ENCODE measurements around the gene LYST.

The LYST gene

GRCh38 chr1:235825229-235825628, 41.5 kb downstream of the LYST start:
- H3K9ac ChIP-seq (ENCODE audit: low read depth, low read length, poor library complexity, severe bottlenecking), result no peak overlapping the region
- TF ChIP-seq, protein P1, sequence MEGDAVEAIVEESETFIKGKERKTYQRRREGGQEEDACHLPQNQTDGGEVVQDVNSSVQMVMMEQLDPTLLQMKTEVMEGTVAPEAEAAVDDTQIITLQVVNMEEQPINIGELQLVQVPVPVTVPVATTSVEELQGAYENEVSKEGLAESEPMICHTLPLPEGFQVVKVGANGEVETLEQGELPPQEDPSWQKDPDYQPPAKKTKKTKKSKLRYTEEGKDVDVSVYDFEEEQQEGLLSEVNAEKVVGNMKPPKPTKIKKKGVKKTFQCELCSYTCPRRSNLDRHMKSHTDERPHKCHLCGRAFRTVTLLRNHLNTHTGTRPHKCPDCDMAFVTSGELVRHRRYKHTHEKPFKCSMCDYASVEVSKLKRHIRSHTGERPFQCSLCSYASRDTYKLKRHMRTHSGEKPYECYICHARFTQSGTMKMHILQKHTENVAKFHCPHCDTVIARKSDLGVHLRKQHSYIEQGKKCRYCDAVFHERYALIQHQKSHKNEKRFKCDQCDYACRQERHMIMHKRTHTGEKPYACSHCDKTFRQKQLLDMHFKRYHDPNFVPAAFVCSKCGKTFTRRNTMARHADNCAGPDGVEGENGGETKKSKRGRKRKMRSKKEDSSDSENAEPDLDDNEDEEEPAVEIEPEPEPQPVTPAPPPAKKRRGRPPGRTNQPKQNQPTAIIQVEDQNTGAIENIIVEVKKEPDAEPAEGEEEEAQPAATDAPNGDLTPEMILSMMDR (conservative IDR thresholded peaks at IDR 0.05; ENCODE audit: low read length), result no peak
- TF ChIP-seq EZH2phosphoT487 (IDR thresholded peaks at IDR 0.05; ENCODE audit: borderline replicate concordance), result no peak
- H4K20me1 ChIP-seq (ENCODE audit: insufficient read depth, low read length, poor library complexity, severe bottlenecking), result no peaks in the 10 kb centered on the region
- H3K27me3 ChIP-seq (ENCODE audit: insufficient read depth, low read length, poor library complexity, severe bottlenecking), result no peaks in the 10 kb centered on the region
- no peaks in the 10 kb centered on the region for H3F3A ChIP-seq (ENCODE audit: low read depth)
- H3K36me3 ChIP-seq (ENCODE audit: insufficient read depth, low read length), result no peaks in the 10 kb centered on the region
- no peak overlapping the region for H3K4me2 ChIP-seq (ENCODE audit: low read depth, low read length, poor library complexity, severe bottlenecking)
- no peak overlapping the region for H3K4me3 ChIP-seq (ENCODE audit: low read length, poor library complexity, severe bottlenecking)
- no peaks in the 10 kb centered on the region for H3K4me1 ChIP-seq (ENCODE audit: insufficient read depth, low read length, poor library complexity, severe bottlenecking)
- H3K9me2 ChIP-seq (replicated peaks; ENCODE audit: low read depth, low read length), result no peaks in the 10 kb centered on the region
- H3K79me2 ChIP-seq (ENCODE audit: insufficient read depth, low read length), result no peaks in the 10 kb centered on the region
- H2AFZ ChIP-seq (ENCODE audit: low read length), result no peak overlapping the region
- no peaks in the 10 kb centered on the region for H3K9me3 ChIP-seq (ENCODE audit: insufficient read depth, low read depth, low read length)

- no peak overlapping the region for H3K4me3 ChIP-seq (ENCODE audit: low read length, poor library complexity, severe bottlenecking)
- H3K4me1 ChIP-seq (ENCODE audit: insufficient read depth, low read length, poor library complexity, severe bottlenecking), result no peaks in the 10 kb centered on the region
- no peaks in the 10 kb centered on the region for H3K79me2 ChIP-seq (ENCODE audit: insufficient read depth, low read length)
- H3K9me3 ChIP-seq (ENCODE audit: insufficient read depth, low read depth, low read length), result no peaks in the 10 kb centered on the region
- no peaks in the 10 kb centered on the region for H3K27me3 ChIP-seq (ENCODE audit: insufficient read depth, low read length, poor library complexity, severe bottlenecking)
- H4K20me1 ChIP-seq (ENCODE audit: insufficient read depth, low read length, poor library complexity, severe bottlenecking), result no peaks in the 10 kb centered on the region
- no peaks in the 10 kb centered on the region for H3K36me3 ChIP-seq (ENCODE audit: insufficient read depth, low read length)
- H3K4me2 ChIP-seq (ENCODE audit: low read depth, low read length, poor library complexity, severe bottlenecking), result no peak overlapping the region
- no peak overlapping the region for H2AFZ ChIP-seq (ENCODE audit: low read length)
- H3F3A ChIP-seq (ENCODE audit: low read depth), result no peaks in the 10 kb centered on the region
- H3K9me2 ChIP-seq (replicated peaks; ENCODE audit: low read depth, low read length), result no peaks in the 10 kb centered on the region
- TF ChIP-seq, protein P1 (conservative IDR thresholded peaks at IDR 0.05; ENCODE audit: low read length), result no peak
- no peak for TF ChIP-seq EZH2phosphoT487 (IDR thresholded peaks at IDR 0.05; ENCODE audit: borderline replicate concordance)
- H3K9ac ChIP-seq (ENCODE audit: low read depth, low read length, poor library complexity, severe bottlenecking), result no peak overlapping the region
These were observed 43.0 kb downstream of the LYST start for GRCh38 chr1:235823684-235824083.

GRCh38 chr1:235822685-235823084, 44.0 kb downstream of the LYST start:
- Histone ChIP-seq H3K4me3 (ENCODE audit: low read length, poor library complexity, severe bottlenecking) (no peak overlapping the region), H2AFZ (ENCODE audit: low read length) (no peak overlapping the region), H3K36me3 (ENCODE audit: insufficient read depth, low read length) (no peaks in the 10 kb centered on the region), H3K79me2 (ENCODE audit: insufficient read depth, low read length) (no peaks in the 10 kb centered on the region), H3K9me2 (replicated peaks; ENCODE audit: low read depth, low read length) (no peaks in the 10 kb centered on the region), H3K9ac (ENCODE audit: low read depth, low read length, poor library complexity, severe bottlenecking) (no peak overlapping the region), H3F3A (ENCODE audit: low read depth) (no peaks in the 10 kb centered on the region), H3K4me2 (ENCODE audit: low read depth, low read length, poor library complexity, severe bottlenecking) (no peak overlapping the region), H3K9me3 (ENCODE audit: insufficient read depth, low read depth, low read length) (no peaks in the 10 kb centered on the region), H4K20me1 (ENCODE audit: insufficient read depth, low read length, poor library complexity, severe bottlenecking) (no peaks in the 10 kb centered on the region), H3K27me3 (ENCODE audit: insufficient read depth, low read length, poor library complexity, severe bottlenecking) (no peaks in the 10 kb centered on the region), H3K4me1 (ENCODE audit: insufficient read depth, low read length, poor library complexity, severe bottlenecking) (no peaks in the 10 kb centered on the region)
- TF ChIP-seq, protein P1 (conservative IDR thresholded peaks at IDR 0.05; ENCODE audit: low read length), result no peak
- TF ChIP-seq EZH2phosphoT487 (IDR thresholded peaks at IDR 0.05; ENCODE audit: borderline replicate concordance), result no peak
